ENCODE measurements around the gene AMZ1.

Gene AMZ1

DNA sequence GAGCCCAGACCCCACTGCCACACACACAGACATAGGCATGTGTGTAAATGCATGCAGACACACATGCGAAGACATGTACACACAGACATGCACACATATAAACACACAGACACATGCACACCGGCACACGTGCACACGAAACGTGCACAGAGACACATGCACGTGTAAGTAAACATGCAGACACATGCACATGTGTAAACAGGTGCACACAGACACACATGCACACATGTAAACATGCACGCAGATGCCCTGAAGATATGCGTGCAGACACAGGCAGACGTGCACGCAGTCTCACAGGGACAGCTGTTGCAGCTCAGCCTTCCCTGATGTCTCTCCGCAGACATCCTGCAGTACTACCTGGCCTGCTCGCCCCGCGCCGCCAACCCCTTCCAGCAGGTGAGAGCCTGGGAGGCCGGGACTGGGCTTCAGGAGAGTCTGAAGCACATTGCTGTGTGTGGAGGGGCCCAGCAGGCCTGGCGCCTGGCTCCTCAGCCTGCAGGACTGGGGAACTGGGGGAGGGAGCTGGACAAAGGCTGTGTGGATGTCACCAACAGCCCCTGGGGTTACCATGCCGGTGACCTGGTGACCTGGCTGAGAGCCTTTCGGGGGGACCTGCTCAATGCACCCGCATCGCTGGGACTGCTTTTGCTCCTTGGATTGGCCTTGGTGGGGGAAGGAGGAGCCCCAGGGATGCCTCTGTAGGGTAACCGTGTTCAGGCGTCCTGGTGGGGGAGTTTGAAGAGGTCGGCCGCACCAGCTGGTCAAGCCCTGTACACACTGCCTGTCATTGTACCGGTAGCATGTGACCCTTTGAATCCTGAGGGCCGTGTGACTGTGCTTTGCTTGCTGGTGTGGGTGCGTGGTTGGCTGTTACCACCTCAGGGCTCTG, 35.9 kb upstream of the AMZ1 start:
- DNase-seq, result no peak

DNA sequence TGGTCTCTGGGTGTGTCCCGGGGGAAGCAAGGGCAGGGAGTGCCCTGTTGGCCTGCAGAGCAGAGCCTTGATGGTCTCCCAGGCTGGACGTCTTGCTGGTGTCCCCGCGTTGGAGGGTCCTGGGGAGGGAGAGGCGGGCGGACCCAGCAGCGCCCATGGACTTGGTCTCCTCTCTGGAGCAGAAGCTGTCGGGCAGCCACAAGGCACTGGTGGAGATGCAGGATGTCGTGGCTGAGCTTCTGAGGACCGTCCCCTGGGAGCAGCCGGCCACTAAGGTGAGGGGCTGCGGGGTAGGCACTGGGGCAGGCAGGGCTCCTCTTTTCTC, 35.3 kb upstream of the AMZ1 start:
- no peak for DNase-seq

DNA sequence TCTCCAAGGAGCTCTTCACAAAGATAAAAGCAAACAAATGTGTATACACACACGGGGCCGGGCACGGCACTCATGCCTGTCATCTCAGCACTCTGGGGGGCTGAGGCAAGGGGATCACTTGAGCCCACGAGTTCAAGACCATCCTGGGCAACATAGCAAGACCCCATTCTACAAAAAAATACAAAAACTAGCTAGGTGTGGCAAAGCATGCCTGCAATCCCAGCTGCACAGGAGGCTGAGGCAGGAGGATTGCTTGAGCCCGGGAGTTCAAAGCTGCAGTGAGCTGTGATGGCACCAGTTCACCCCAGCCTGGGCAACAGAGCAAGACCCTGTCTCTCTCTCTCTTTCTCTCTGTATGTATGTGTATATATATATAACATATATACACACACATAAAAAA, 33.9 kb upstream of the AMZ1 start:
- DNase-seq, result no peak

DNA sequence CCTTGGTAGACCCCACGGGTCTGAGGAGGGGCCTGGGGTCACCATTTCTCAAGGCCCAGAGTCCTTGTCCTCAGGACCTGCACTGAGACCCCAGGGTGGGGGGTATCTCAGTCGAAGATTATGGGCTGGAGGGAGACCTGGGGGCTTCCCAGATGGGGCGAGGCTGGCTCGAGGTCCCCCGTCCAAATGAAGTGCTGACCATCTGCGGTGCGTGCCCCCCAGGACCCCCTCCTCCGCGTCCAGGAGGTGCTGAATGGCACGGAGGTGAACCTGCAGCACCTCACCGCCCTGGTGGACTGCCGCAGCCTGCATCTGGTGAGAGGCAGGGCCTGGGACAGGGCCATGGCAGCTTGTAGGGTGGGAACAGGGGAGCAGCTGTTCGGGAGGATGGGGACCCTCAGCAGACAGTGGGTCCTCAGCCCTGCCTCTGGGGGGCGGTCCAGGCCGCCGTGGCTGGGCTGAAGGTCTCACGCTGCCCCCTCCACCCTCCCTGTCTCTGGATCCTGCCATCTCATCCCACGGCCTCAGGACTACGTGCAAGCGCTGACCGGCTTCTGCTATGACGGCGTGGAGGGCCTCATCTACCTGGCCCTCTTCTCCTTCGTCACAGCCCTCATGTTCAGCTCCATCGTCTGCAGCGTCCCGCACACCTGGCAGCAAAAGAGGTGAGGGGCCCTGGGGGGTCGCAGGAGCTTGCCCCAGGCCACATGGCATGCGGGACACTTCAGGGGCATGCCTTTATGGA, 32.0 kb upstream of the AMZ1 start:
- no peak for DNase-seq

DNA sequence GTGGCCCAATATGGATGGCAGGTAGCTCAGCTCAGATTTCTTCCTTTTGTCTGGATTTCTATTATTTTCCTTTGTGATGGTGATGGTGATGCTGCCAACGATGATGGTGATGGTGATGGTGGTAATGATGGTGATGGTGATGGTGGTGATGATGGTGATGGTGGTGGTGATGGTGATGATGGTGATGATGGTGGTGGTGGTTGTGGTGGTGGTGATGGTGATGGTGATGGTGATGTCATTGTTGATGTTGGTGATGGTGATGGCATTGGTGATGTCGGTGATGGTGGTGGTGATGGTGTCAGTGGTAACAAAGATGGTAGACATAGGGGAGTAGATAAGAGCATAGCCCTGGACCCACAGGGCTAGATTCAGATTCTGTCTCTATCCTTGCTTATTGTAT, 30.8 kb upstream of the AMZ1 start:
- no peak for DNase-seq

DNA sequence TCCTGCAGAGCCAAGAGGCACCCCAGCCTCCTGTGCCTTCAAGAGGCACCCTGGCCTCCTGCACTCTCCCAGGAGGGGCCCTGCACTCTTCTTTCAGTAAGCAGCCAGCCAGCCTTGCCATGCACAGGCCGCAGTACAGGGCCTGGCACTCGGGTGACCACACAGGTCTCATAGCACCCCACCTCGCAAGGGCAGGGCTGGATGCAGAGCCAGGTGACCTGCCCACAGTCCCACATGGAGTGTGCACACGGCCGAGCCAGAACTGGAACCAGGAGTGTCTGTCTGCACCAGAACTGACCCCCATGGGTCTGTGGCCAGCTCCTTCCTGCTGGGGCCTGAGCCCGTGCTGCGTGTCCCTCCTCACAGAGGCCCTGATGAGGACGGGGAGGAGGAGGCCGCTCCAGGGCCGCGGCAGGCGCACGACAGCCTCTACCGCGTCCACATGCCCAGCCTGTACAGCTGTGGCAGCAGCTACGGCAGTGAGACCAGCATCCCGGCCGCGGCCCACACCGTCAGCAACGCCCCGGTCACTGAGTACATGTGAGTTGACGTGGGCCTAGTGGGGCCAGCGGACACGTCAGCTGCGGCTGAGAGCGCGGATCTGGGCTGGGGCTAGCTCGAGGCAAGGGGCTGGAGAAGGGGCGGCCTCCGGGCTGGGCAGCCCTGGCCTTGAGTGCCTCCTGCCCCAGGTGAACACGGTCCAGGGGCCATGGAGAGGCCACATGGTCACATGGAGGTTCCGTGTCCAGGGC, 29.9 kb upstream of the AMZ1 start:
- no peak for DNase-seq

DNA sequence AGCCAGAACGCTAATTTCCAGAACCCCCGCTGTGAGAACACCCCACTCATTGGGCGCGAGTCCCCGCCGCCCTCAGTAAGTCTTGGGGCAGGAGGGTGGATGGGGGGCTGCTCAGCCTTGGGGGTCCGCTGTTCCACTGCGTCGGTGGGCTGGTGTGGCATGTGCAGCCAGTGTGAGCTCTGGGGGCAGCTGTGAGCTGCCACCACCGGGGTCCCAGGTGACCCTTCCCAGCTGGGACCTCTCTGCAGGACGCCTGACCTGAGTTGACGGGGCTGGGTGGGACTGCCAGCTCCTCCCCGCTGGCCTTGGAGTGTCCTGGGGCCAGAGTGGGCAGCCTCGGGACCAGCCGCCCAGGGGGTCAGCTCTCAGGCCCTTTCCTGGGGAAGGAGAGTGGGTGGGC, 29.1 kb upstream of the AMZ1 start:
- no peak for DNase-seq

DNA sequence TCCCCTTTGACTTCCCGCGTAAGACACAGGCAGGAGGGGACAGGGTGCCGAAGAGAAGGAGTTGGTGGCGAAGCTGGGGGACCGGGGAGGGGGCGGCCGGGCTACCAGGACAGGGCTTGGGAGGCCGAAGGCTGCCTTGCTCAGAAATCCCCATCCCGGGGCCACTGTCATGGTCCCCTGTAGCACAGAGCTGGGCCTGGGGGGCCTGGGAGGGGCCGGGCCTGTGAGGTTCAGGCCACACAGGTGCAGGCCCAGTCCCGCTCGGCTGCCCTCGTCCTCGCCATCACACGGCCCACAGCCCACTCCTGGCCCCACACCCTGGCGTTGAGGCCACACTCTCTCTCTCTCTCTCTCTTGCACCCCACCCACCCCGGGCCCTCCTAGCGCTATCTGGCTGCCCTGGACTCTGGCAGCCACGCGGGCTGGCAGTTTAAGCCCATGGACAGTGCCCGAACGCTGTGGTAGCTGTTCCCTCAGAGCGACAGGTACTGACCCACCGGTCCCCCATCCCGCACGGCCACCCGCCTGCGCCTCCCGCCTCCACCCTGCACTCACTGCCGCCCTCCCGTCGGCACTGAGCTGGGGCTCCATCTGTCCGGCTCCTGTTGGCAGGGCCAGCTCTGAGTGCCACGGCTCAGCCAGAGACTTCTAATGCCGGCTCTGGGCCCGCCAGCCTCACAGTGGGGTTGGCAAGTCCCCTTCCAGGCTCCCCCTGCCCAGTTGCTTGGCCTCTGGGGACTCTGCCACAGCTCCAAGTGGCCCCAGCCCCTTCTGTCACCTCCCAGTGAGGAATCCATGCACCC, 28.2 kb upstream of the AMZ1 start:
- DNase-seq, result no peak

DNA sequence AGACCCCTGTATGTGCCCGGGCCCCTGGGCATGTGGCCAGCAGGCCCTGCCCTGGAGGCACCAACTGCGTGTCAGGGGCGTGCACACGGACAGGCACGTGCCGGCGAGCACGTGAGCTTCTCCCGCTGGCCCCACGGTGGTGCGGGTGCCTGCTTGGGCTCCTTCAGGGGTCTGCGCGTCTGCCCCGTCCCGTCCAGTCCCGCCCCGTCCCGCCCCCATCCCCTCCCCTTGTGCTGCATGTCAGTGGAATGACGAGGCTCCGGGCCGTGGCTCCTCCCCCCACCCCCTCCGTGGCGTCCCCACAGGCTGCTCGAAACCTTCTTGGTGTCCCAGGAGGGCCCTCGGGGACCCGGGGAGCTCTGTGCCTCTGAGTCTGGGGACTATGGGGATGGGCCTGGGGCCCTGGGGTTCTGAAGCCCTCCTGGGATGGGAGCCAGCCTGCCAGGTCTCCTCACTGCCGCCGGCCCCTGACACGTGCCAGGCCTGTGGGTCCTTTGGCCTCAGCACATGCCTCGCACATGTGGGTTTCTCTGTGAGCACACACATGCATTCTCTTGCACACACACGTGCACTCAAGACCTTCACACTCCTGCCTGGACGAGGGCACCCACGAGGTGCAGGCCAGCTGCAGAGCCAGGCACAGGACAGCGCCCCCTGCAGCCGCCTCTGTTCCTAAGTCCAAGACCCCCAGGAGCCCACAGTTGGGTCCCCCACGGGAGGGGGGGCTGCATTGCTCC, 27.5 kb upstream of the AMZ1 start:
- no peak for DNase-seq

DNA sequence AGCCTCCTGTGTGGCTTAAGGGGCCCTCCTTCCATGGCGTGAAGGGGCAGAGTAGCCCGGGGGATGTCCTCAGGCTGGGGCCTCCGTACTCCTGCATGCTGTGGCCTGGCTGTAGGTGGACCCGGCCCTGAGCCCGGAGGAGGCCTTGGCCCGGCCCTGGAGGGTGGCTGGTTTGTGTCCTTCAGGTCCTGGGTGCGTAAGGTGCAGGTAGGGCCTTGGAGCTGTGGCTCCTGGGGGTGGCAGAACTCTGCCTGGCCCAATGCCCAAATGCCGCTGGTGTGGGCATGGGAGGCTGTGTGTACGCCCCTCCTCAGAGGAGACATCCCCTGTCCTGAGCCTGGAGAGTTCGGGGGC, 26.9 kb upstream of the AMZ1 start:
- DNase-seq, result no peak

DNA sequence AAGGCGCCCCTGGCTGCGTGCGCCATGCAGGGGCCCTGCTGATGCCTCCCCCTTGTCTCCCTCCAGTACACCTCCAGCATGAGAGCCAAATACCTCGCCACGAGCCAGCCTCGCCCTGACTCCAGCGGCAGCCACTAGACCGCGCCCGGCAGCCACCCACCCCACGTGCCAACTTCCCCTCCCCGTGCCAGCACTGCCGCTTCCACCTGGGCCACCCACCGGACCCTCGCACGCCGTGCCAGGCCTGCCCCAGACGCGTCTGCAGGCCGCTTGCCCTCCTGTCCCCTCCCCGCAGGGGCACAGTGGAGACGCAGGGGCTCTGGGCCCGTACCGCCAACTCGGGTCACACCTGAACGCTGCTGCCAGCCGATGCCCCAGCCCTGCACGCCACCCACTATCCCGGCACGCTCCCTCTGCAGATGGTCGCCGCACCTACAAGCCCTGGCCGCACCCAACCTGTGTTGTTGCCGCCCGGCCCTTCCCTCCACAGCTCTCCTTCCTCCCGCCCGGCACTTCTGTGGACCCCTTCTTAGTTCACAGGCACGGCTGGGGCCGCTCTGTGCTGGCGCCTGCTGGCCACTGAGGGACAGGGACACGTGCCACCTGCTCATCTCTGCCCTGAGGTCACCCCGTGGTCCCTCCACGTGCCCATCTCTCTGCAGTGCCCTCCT, 26.3 kb upstream of the AMZ1 start:
- no peak for DNase-seq

DNA sequence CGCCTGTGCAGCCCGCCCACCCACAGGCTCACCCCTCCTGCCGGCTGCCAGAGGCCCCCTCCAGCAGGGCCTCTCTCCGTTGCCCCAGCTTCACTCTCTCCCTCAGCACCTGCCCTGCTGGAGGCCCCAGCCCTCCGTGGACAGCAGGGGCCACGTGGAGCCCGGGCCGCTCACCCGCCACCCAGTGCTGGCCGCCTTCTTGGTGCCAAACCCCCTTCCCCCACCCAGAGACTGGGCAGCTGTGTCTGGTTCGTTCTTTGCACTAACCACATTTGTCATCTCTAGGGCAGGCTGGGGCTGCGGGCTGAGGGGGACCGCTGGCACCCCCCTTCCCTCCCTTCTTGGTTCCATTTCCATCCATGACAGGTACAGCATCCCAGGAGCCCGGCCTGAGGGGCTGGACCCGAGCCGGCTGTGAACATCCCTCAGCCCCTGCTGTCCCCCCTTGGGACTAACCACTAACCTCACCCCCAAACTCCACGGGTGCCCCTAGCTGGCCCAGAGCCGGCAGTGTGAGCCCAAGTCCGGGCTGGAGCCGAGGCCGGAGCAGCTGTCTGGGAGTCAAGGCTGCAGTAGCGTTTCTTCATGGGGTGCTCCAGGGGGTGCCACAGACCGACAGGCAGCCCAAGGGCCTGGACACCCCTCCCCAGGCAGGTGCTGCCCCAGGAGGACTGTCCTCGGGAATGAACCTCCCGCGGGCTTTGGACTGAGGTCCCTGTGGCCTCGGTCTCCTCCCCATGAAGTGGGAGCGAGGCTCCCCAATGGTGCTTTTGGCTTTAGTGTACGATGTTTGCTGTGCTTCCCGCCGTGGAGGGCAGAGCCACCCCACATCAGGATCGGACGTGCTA, 25.5 kb upstream of the AMZ1 start:
- no peak for DNase-seq

DNA sequence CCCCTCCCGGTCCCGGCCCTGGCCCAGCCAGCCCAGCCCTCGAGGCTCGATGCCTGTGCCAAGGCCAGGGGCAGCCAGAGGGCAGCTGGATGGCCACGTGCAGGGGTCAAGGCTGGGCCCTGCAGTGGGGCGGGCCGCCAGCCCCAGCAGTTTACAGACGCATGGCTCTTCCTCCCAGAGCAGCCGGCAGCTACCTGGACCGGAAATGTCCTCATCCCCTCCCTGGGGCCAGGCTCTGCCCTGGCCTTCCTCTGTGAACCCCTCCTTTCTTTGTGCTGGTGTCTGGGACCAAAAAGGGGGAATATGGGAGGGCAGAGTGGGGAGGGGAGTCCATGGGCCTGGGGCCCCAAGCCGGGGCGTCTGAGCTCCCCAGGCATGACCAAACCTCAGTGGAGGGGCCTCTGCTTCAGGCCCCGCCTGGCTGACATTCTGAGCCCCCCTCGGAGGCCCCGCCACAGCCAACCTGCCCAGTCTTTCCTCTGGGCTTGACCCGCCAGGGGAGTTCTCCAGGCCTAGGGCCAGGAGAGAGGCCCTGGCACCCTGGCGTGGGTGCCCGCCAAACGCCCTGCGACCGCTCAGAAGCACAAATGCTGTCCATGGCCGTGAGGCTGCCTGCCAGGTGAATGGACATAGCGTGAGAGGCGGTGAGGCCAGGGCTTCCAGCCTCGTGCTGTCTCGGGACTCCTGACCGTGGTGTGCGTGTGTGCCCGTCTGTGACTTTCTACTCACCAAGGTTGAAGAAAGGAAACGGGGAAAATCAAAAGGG, 24.7 kb upstream of the AMZ1 start:
- no peak for DNase-seq

DNA sequence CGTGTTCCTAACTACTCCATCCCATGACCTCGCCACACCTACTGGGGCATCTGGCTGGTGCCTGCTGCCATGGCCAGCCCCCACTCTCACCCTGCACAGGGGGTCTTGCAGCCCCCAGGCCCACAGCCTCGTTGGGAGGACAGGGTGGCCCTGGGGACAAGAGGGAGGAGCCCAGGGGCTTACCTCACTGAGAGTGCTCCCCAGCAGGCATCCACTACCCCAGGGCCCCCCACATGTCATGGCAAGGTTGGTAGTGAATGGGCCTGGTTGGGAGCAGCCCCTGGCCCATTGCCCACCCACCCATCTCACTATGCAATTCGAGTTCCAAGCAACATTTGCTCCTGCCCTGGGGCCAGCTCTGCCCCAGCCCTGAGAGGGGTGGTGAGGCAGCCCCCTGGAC, 24.0 kb upstream of the AMZ1 start:
- no peak for DNase-seq

DNA sequence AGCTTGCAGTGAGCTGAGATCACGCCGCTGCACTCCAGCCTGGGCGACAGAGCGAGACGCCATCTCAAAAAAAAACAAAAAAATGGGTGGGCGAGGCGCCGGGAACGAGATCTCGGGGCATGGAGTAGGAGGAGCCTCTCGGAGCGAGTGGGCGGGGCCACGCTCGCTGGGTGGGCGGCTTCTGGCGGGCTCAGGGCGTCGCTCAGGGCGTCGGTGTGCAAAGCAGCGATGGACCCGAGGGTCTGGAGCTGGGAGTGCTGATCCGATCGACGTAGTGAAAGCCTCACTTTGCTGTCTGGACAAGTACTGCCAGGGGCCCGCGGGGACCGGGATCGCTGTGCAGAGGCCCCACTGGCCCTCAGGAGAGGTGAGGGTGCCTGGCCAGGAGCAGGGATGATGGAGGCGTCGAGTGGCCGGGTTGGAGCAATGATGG, 22.6 kb upstream of the AMZ1 start:
- no peak for DNase-seq

DNA sequence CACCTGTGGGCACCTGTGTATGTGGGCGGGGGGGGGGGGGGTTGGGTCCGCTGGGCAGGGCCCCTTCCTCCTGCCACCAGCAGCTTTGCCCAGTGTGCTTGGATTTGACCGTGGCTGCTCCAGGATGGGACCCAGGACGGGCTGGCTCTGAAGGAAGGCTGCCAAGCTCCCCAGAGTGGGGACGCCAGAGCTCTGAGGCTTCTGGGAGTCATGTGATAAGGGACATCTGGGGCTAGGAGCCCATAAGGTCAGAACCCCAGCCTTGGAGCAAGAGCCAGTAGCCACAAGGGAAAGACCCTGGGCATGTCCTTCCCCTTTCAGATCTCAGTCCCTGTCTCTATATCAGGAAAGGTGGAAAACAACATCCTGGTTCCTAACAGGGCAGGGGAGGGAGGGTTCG, 21.8 kb upstream of the AMZ1 start:
- no peak for DNase-seq

DNA sequence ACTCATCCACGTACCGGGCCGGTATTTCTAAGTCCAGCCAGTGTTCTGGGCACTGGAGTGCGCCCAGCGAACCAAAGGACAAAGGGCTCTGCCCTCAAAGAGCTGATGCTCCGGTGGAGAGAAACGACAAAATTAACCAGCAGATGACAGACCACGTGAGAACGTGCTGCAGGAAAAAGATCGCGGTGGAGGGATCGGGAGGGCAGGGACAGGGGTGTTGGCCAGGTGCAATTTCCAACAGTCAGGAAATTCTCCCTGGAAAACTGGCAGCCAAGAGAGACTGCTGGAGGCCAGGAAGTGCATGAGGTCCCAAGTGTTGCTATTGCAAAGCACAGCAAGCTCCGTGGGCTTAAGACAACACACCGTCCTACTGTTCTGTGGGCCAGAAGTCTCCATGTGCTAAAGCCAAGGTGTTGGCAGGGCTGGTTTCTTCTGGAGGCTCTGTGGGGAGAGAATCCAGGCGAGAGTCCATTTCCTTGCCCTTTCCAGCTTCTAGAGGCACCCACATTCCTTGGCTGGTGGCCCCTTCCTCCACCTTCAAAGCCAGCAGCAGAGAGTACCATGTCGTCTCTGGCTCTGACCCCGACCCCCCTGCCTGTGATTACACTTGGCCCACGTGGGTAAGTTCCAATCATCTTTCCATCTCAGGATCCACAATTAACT, 21.3 kb upstream of the AMZ1 start:
- no peak for DNase-seq

DNA sequence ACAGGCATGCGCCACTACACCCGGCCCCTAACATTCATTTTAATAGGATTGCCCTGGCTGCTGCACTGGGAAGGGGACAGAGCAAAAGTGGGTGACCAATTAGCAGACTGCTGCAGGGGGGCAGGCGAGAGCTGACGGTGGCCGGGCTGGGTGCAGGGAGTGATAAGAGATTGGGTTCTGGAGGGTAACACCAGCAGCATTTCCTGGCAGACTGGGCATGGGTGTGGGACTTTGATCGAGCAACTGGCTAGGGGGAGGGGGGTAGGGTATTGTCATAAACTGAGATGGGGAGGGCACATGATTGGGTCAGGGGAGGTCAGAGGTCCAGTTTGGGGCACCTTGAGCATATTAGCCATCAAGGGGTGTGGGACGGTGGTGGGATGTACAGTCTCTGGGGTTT, 20.2 kb upstream of the AMZ1 start:
- DNase-seq, result no peak

DNA sequence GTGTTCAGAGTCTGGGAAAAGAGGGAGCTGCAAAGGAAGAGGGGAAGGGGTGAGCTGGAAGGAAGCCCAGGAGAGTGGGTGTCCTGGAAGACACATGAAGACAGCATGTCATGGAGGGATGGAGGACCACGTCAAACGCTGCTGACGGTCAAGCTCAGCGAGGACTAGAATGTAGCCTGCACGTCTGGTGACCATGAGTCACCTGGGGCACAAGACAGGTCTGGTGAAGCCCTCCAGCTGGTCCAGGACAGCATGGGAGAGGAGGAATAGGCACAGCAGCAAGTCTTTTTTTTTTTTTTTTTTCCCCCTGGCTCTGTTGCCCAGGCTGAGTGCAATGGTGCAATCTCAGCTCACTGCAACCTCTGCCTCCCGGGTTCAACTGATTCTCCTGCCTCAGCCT, 19.6 kb upstream of the AMZ1 start:
- no peak for DNase-seq
